PC-3 (cell line): ENCODE measurements around the gene VAV3. TPM values are rescaled to one million over a fixed set of nuclear protein-coding genes. Genes with fewer than 3 reads are reported as not detected.

ENCODE experiments used
- ATAC-seq: fragments of 200-7000 bp; cut with Tn5 transposase; 2 replicates; pipeline ENCODE4 v1.9.1; 2020; ENCODE audit warnings: mild to moderate bottlenecking, moderate library complexity
- BruUV-seq: library from RNA; stranded (reverse); fragments of 400-500 nt; replicated peaks from 2 replicates; lab custom pipeline; 2021; lab: Mats Ljungman, UMichigan
- CTCF ChIA-PET: fragments of 300-600 bp; sonication (Branson Sonifier 250); formaldehyde crosslinking; loops from one replicate; lab custom pipeline; 2022; ENCODE audit warnings: antibody characterized with exemption; lab: Charles Lee
- POLR2A ChIA-PET: fragments of 300-600 bp; sonication (Branson Sonifier 250); formaldehyde crosslinking; loops from one replicate; lab custom pipeline; 2022; ENCODE audit warnings: antibody characterized with exemption; ENCODE audit not compliant: unreplicated experiment; lab: Charles Lee
- DNase-seq: peaks from one replicate; pipeline ENCODE4 v3.0.0-alpha.2; 2015
- H2AFZ ChIP-seq: fragments of 300-600 bp; sonication (generic); 2 replicates; pipeline ENCODE4 v1.6.0; 2016; ENCODE audit warnings: antibody characterized with exemption, low read length
- H3F3A ChIP-seq: fragments of 300-600 bp; sonication (generic); one replicate; pipeline ENCODE4 v1.6.0; 2017; ENCODE audit warnings: antibody characterized with exemption, low read length, control low read depth, mild to moderate bottlenecking; ENCODE audit not compliant: unreplicated experiment
- H3K27ac ChIP-seq: fragments of 300-600 bp; sonication (generic); 2 replicates; pipeline ENCODE4 v1.5.1; 2016; ENCODE audit warnings: mild to moderate bottlenecking, low read length
- H3K27me3 ChIP-seq: fragments of 300-600 bp; sonication (generic); 2 replicates; pipeline ENCODE4 v1.6.1; 2016; ENCODE audit warnings: low read length, mixed read lengths
- H3K36me3 ChIP-seq: fragments of 300-600 bp; sonication (generic); 2 replicates; pipeline ENCODE4 v1.6.1; 2016; ENCODE audit warnings: low read depth, mixed run types, low read length, mixed read lengths
- H3K4me1 ChIP-seq: fragments of 300-600 bp; sonication (generic); 2 replicates; pipeline ENCODE4 v1.5.1; 2016; ENCODE audit warnings: low read length; ENCODE audit not compliant: insufficient read depth
- H3K4me2 ChIP-seq: fragments of 300-600 bp; sonication (generic); 2 replicates; pipeline ENCODE4 v1.6.0; 2016; ENCODE audit warnings: low read length
- H3K4me3 ChIP-seq: fragments of 300-600 bp; sonication (generic); 2 replicates; pipeline ENCODE4 v1.5.1; 2016; ENCODE audit warnings: mild to moderate bottlenecking, low read length, mixed read lengths
- H3K79me2 ChIP-seq: fragments of 300-600 bp; sonication (generic); 2 replicates; pipeline ENCODE4 v1.6.1; 2017; ENCODE audit warnings: low read length, mixed read lengths
- H3K9ac ChIP-seq: fragments of 300-600 bp; sonication (generic); 2 replicates; pipeline ENCODE4 v1.6.0; 2016; ENCODE audit warnings: mild to moderate bottlenecking, low read length
- H3K9me2 ChIP-seq: fragments of 300-600 bp; sonication (generic); replicated peaks from 2 replicates; pipeline ENCODE4 v1.6.1; 2016; ENCODE audit warnings: mixed run types, low read length, mixed read lengths
- H3K9me3 ChIP-seq: fragments of 300-600 bp; sonication (generic); 2 replicates; pipeline ENCODE4 v1.6.1; 2016; ENCODE audit warnings: low read length, mixed read lengths
- H4K20me1 ChIP-seq: fragments of 300-600 bp; sonication (generic); 2 replicates; pipeline ENCODE4 v1.6.1; 2016; ENCODE audit warnings: low read length, mixed read lengths
- CTCF ChIP-seq: fragments of 300-600 bp; sonication (generic); conservative IDR thresholded peaks from 2 replicates; pipeline ENCODE4 v1.5.1; 2017; ENCODE audit warnings: antibody characterized with exemption, low read depth, mild to moderate bottlenecking, low read length
- EZH2 ChIP-seq: fragments of 300-600 bp; sonication (generic); IDR thresholded peaks from one replicate; pipeline ENCODE4 v1.6.1; 2017; ENCODE audit warnings: antibody characterized with exemption, mild to moderate bottlenecking, low read length; ENCODE audit not compliant: unreplicated experiment
- EZH2phosphoT487 ChIP-seq: fragments of 300-600 bp; sonication (generic); IDR thresholded peaks from 2 replicates; pipeline ENCODE4 v1.6.1; 2018; ENCODE audit warnings: mild to moderate bottlenecking, antibody characterized with exemption, low read length, borderline replicate concordance
- intact Hi-C: fragments of 100-400 bp; cut with micrococcal nuclease; formaldehyde crosslinking; loops from 2 replicates; pipeline ENCODE4 v1.9.0; 2023
- total RNA-seq: library from RNA; depleted of rRNA; stranded (reverse); fragments of >200 nt; gene quantifications from 2 replicates; pipeline ENCODE4 v1.2.3, GENCODE V29; 2014

VAV3 gene
- total RNA-seq, 1 experiment from 2014 or later = 0.73 TPM

- no peaks in the 10 kb centered on the region for H3K4me1 ChIP-seq
- no peak overlapping the region for H3K4me3 ChIP-seq
- ChIA-PET CTCF (no interaction called here), POLR2A (no interaction called here)
- no peaks in the 10 kb centered on the region for H3K79me2 ChIP-seq
- H3F3A ChIP-seq = no peaks in the 10 kb centered on the region
- H2AFZ ChIP-seq = no peak overlapping the region
- no peak overlapping the region for H3K4me2 ChIP-seq
- no peaks in the 10 kb centered on the region for H4K20me1 ChIP-seq
- H3K9ac ChIP-seq = no peak overlapping the region
- BruUV-seq = no TSS peak
- no peaks in the 10 kb centered on the region for H3K9me3 ChIP-seq
- TF ChIP-seq EZH2 (no peak), EZH2phosphoT487 (no peak), CTCF (no peak)
- no peaks in the 10 kb centered on the region for H3K9me2 ChIP-seq
- no peaks in the 10 kb centered on the region for H3K27me3 ChIP-seq
- no peaks in the 10 kb centered on the region for H3K36me3 ChIP-seq
- no peak overlapping the region for H3K27ac ChIP-seq
- ATAC-seq (no peak), DNase-seq (no peak)
- intact Hi-C loops = no loop called here
These were observed 75.5 kb downstream of the VAV3 start for GRCh38 chr1:107889524-107889923.

DNA sequence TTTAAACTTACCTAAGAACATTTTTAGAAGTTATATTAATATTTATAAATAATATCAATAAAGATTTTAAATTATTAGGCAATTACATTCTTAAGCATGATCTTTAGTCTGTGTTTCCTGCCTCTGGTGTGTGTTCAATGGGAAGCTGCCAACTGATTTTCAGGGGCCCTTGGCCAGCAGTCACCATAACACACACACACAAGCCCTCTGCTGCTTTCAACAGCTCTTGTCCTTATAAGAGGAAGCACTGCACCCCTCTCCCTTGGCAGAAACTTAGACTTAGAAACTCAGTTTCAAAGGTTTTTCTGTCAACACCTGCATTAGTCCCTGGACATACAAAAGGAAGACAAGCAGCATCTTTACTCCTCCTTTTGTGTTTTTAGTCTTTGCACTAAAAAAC is 81.4 kb downstream of the VAV3 start:
- Histone ChIP-seq H3K27me3 (no peaks in the 10 kb centered on the region; the same call in 1 of the 2 replicates), H3K36me3 (no peaks in the 10 kb centered on the region), H3K27ac (no peak overlapping the region), H3K9me3 (no peaks in the 10 kb centered on the region), H3K4me1 (no peaks in the 10 kb centered on the region), H4K20me1 (no peaks in the 10 kb centered on the region), H3K9ac (no peak overlapping the region), H2AFZ (no peak overlapping the region), H3F3A (no peaks in the 10 kb centered on the region), H3K9me2 (no peaks in the 10 kb centered on the region), H3K79me2 (no peaks in the 10 kb centered on the region), H3K4me2 (no peak overlapping the region), H3K4me3 (no peak overlapping the region)
- no TSS peak for BruUV-seq
- DNase-seq = no peak
- CTCF ChIA-PET = no interaction called here
- intact Hi-C loops = no loop called here
- no peak for ATAC-seq
- POLR2A ChIA-PET = no interaction called here
- TF ChIP-seq EZH2 (no peak), EZH2phosphoT487 (no peak), CTCF (no peak)

GRCh38 chr1:107879927-107880326 is 85.1 kb downstream of the VAV3 start:
- no peak overlapping the region for H3K4me3 ChIP-seq
- intact Hi-C loops = no loop called here
- no peaks in the 10 kb centered on the region for H3K9me3 ChIP-seq
- TF ChIP-seq EZH2 = no peak
- H3K36me3 ChIP-seq = no peaks in the 10 kb centered on the region
- H3K79me2 ChIP-seq = no peaks in the 10 kb centered on the region
- H4K20me1 ChIP-seq = no peaks in the 10 kb centered on the region
- no peaks in the 10 kb centered on the region for H3F3A ChIP-seq
- ChIA-PET POLR2A (no interaction called here), CTCF (no interaction called here)
- H3K9ac ChIP-seq = no peak overlapping the region
- no peak overlapping the region for H2AFZ ChIP-seq
- H3K27ac ChIP-seq = no peak overlapping the region
- no TSS peak for BruUV-seq
- no peaks in the 10 kb centered on the region for H3K9me2 ChIP-seq
- no peak overlapping the region for H3K4me2 ChIP-seq
- ATAC-seq = no peak
- no peaks in the 10 kb centered on the region; the same call in 1 of the 2 replicates for H3K27me3 ChIP-seq
- DNase-seq = no peak
- H3K4me1 ChIP-seq = no peaks in the 10 kb centered on the region
